Fibroblast of pulmonary artery (primary cell): Measurements from ENCODE around the gene BABAM2.

Experiments used
- DNase-seq: peaks from one replicate; pipeline ENCODE4 v3.0.0-alpha.2; 2010; ENCODE audit warnings: low read depth
- H3K4me3 ChIP-seq: replicated peaks from 2 replicates; pipeline ENCODE4 v1.5.1; 2011; ENCODE audit warnings: low read depth, mild to moderate bottlenecking, control low read depth, low read length, moderate library complexity
- CTCF ChIP-seq: IDR thresholded peaks from 2 replicates; pipeline ENCODE4 v1.5.1; 2011; ENCODE audit warnings: mild to moderate bottlenecking, control low read depth, low read length, inconsistent platforms; ENCODE audit errors: missing control alignments

BABAM2 gene

GRCh38 chr2:27940090-27940671 lies 49.7 kb downstream of the BABAM2 start:
- DNase-seq: no peak
- no peak for TF ChIP-seq CTCF
- H3K4me3 ChIP-seq: no peak overlapping the region

- DNase-seq: no peak
- H3K4me3 ChIP-seq: no peak overlapping the region
- no peak for TF ChIP-seq CTCF
Observed at GRCh38 chr2:27940982-27941381, 50.5 kb downstream of the BABAM2 start.

- no peak for DNase-seq
- no peak for TF ChIP-seq CTCF
- no peak overlapping the region for H3K4me3 ChIP-seq
Observed at GRCh38 chr2:27942612-27943547, 52.4 kb downstream of the BABAM2 start.

- no peak overlapping the region for H3K4me3 ChIP-seq
- no peak for TF ChIP-seq CTCF
Observed at GRCh38 chr2:27946530-27947060, 56.1 kb downstream of the BABAM2 start.

GRCh38 chr2:27952070-27952469 lies 61.5 kb downstream of the BABAM2 start:
- TF ChIP-seq CTCF: no peak
- no peak for DNase-seq
- no peak overlapping the region for H3K4me3 ChIP-seq

More at GRCh38 chr2:27946530-27947060, 56.1 kb downstream of the BABAM2 start:
- no peak for DNase-seq

- no peak for DNase-seq
- H3K4me3 ChIP-seq: no peak overlapping the region
- TF ChIP-seq CTCF: no peak
Observed at GRCh38 chr2:27953077-27953476, 62.5 kb downstream of the BABAM2 start.
